COLO668 (cell line): ENCODE measurements around the gene FAM114A1.
"Not testable (repeated sequence)": the region's sequence is repeated elsewhere in the genome, so short reads cannot be mapped to it uniquely, and the experiment has no call there.

Experiments
- DNase-seq: peaks from one replicate; lab custom pipeline; 2025; ENCODE audit not compliant: unreplicated experiment; lab: John Stamatoyannopoulos, UW

FAM114A1 gene

GRCh38 chr4:38959248-38959647 lies 91.6 kb downstream of the FAM114A1 start:
- DNase-seq = not testable (repeated sequence)

GRCh38 chr4:38964942-38965775 lies 97.6 kb downstream of the FAM114A1 start:
- no peak for DNase-seq

DNA sequence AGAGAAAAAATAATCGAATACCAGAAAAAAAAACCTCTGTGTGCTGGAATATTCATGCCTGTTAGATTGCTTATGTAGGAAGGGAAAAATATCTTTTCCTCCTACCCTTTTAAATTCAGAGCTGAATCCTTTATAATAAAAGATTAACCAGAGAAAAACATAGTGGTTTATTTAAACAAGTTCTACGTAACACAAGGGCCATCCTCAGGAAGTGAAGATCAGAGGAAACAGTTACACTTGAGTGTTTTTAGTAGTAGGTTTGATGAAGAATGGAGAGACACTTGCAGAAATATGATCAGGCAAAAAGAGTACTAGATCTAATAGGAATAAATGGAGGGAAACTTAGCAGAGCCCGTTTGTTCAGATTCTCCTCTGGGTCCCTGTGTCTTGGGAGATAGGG lies 98.3 kb downstream of the FAM114A1 start:
- no peak for DNase-seq

DNA sequence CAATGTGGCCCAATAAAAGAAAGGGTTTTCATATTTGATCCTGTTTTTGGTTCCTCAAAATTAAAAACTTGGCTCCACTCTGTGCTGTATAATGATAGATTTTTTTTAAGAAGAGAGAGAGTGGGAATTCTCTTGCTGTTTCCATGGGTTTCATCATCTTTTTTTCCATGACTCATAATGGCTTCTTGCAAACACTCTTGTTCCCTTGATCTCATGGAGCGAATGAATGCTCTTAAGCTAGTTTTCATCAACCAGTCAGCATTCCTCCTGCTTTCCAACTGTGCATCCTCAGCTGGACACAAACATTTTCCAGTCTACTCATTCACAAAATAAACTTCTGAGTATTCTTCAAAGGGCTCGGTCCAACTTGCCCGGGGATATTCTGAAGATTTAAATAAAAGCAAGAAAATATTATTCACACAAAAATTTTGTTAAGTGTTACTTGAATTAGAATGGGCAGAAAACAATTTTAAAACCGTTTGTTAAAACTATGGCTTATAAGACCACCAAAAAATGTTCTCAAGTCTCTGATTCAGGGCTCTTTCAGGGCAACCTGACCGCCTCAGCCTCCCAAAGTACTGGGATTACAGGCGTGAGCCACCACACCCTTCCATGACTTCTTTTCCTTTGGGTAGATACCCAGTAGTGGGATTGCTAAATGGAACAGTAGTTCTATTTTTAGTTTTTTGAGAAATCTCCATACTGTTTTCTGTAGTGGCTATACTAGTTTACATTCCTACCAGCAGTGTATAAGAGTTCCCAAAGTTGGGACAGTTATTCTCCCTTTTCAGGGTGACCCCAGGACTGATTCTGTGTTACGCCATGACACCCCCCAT lies 99.9 kb downstream of the FAM114A1 start:
- no peak for DNase-seq

GRCh38 chr4:38968668-38969067 lies 101.1 kb downstream of the FAM114A1 start:
- DNase-seq = no peak

GRCh38 chr4:38976308-38976707 lies 108.7 kb downstream of the FAM114A1 start:
- no peak for DNase-seq

DNA sequence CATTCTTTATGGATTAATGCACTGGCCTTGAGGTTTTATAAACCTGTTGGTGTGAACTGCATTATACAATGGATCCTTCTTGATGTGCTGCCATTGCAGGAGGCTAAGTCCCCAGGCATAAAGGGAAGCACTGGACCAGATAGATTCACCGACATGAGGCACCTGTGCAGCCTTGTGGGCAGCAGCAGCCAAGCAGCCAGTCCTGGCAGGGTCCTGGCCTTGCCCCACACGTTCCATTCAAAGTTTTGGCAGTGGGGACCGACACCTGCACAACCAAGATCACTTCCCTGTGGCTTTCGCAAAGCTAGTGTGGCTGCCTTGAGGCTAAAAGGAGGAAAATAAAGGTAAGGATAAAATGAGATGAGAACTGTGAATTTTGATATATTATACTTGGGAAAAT lies 111.5 kb downstream of the FAM114A1 start:
- DNase-seq = no peak

- DNase-seq = no peak
These were observed 112.1 kb downstream of the FAM114A1 start for GRCh38 chr4:38979511-38980230.

DNA sequence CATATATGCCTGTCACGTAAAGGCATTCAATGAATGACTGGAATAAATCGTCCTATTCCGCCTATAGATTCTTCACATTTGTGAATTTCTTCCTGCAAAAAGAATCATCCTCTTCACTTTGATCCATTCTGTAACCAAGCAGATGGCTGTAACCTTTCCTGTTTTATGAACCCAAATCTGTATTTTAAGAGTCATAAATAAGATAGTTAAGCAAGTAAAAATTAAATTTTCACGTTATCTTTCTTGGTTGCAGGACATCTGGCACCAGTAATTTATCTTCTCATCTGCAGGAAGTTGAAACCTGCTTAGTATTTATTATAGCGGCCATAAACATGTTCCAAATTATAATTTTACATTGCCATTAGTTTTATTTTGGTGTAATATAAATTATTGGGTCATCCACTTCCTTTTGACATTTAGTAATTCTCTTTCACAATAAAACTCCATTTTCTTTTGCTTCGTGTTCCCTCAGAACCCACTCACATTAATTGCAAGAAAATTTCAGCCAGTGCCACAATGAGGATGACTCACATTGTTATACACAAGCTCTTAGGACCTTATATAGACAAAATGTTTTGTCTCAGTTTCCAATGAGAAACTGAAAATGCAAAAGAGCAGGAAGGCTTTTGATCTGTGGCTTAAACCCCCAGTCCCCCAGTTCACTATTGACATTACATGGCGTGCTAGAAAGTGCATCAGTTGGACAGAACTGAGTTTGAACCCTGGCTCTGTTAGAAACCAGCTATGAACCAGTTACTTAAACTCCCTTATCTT lies 113.5 kb downstream of the FAM114A1 start:
- DNase-seq = no peak

- DNase-seq = no peak
These were observed 114.9 kb downstream of the FAM114A1 start for GRCh38 chr4:38982361-38983095.

DNA sequence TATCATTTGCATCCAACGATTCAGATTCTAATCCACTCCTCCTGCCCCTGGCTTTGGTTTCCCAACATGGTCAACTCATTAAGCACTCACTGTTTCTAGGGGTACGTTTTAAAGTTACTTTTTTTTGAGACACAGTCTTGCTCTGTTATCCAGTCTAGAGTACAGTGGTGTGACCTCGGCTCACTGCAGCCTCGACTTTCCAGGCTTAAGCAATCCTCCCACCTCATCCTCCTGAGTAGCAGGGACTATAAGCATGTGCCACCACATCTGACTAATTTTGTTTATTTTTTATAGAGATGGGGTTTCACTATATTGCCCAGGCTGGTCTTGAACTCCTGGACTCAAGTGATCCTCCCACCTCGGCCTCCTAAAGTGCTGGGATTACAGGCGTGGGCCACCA lies 115.7 kb downstream of the FAM114A1 start:
- no peak for DNase-seq

DNA sequence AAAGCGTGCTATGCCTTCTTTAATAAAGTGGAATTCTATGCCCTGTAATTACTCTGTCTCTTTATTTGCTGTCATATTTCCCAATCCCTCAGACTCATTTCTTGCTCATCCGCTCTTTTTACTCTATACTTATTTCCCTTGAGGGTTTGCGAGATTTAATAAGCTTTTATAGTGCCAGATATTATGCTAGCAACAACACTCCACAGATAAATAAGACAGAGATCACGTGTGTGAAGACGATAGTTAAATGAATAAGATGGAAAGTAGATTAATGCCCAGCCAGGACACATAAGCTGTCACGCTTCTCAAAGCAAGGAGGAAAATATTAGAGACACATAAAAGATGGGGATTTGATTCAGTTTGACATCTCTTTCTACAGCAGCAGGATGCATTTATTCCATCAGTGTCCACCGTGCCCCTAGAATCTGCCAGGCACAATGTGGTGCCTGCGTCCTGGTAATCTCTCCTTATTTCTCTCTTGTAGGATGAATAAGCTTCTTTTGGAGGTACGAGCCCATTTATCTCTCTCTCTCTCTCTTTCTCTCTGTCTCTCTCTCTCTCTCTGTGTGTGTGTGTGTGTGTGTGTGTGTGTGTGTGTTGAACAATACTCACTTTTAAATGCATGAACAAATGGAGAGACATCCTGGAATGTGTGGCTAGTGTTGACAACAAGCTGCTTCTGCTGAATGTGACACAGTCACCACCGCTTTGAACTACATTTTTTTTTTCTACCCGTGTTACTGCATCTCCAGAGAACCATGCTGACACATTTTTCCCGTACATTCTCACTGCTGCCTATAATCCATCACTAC lies 116.4 kb downstream of the FAM114A1 start:
- DNase-seq = no peak

- no peak for DNase-seq
These were observed 117.9 kb downstream of the FAM114A1 start for GRCh38 chr4:38985410-38986100.

DNA sequence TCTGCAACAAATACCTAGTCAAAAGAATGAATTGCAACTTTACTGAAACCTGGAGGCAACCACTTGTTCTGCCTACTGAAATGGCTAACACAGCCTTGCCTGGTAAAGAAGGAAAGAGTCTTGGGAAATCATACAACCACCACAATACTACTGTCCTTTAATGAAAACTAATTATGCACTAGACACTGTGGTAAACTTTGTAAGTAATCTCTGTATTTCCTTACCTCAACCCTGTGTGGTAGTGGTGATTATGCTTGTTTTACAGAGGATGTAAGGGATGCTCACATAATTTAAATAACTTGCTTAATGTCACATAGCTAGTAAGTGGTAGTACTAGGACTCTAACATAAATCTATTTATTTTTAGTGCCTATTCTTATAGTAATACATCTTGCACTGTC lies 119.9 kb downstream of the FAM114A1 start:
- DNase-seq = no peak

DNA sequence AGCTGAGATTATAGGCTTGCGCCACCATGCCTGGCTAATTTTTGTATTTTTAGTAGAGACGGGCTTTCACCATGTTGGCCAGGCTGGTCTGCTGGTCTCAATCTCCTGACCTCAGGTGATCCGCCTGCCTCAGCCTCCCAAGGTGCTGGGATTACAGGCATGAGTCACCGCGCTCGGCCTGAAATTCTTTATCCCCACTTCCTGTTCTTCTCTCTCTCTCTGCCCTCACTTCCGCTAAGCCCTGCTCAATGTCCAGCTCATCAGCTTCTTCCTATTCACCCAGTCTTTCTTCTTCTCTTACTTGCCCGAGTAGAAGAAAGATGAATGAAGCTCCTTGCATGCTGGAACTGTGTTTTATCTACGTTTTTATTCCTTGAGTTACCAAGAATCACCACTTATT lies 120.7 kb downstream of the FAM114A1 start:
- DNase-seq = not testable (repeated sequence)

DNA sequence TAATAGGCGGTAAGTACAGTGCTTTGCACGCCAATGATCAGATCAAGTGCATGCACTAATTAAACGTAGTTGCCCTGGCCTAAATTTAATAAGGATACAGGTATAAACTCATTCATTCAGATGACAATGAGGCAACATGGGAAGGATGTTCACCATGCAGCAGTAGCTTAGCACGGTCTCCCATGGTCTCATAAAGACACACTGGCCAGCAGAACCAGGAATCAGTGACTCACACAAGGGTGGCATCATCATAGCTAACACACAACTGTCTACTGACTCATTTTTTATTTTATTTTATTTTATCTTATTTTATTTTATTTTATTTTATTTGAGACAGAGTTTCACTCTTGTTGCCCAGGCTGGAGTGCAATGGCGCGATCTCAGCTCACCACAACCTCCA lies 121.9 kb downstream of the FAM114A1 start:
- DNase-seq = no peak

GRCh38 chr4:38990241-38990640 lies 122.6 kb downstream of the FAM114A1 start:
- no peak for DNase-seq

DNA sequence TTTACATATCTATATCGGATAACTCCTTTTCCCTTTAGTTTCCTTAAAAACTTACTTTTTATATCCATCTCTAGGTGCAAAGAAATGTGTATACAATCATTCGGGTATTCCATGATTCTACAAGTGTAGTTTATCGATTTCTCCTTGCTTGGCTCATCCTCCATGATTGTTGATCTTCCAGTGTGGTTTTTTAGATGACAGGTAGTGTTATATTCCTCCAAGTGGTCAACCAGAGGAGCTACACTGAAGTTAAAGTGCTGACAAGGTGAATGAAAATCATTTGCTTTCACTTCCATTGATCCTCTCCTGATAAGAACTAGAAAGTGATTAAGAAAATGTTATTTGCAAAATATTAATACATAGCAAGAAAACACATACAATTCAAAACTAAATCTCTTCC lies 126.1 kb downstream of the FAM114A1 start:
- no peak for DNase-seq

DNA sequence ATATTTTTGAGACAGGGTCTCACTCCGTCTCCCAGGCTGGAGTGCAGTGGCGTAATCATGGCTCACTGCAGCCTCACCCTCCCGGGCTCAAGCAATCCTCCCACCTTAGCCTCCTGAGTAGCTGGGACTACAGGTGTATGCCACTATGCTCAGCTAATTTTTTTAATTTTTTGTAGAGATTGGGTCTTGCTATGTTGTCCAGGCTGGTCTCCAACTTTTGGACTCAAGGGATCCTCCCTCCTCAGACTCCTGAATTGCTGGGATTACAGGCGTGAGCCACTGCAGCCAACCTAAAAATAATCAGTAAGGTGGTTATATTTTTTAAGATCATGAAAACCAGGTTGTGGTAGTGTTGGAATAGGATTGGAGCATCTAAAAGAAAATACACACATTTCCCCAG lies 126.5 kb downstream of the FAM114A1 start:
- no peak for DNase-seq
